Measurements from ENCODE around the gene CCDC158. TPM values are rescaled to one million over a fixed set of nuclear protein-coding genes. Genes with fewer than 3 reads are reported as not detected.

CCDC158 gene
- total and polyA plus RNA-seq, 2 of the 4 experiments (the other 2 are of a cell fraction): not detected

DNA sequence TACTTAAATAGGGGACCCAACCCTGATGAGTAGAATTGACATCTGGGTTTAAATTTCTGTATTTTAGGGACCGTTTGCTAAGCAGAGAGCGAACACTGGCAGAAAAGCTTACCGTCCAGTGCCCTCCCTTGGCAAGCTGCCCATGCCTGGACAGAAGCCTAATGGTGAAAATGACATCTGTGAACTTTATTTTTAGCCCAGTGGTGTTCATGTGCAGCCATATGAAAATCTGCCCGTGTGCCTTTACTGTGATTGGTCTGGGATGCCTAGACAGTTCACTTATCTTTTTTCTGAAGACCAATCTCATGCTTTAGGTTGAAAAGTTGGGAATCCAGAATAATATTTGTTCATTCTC, 113.3 kb downstream of the CCDC158 start:
- peaks cover 6% of the 10 kb centered on the region; the same call in 1 of the 2 replicates for H3K4me1 ChIP-seq (ENCODE audit: control insufficient read depth, insufficient read depth, low read length)
- no TSS peak for BruUV-seq (replicated peaks)
- TF ChIP-seq MAFK (IDR thresholded peaks at IDR 0.05; ENCODE audit: low read depth, low read length): no peak
- no peak for TF ChIP-seq NFE2L2 (IDR thresholded peaks at IDR 0.05; ENCODE audit: low read depth, low read length)
- TF ChIP-seq, protein P1, sequence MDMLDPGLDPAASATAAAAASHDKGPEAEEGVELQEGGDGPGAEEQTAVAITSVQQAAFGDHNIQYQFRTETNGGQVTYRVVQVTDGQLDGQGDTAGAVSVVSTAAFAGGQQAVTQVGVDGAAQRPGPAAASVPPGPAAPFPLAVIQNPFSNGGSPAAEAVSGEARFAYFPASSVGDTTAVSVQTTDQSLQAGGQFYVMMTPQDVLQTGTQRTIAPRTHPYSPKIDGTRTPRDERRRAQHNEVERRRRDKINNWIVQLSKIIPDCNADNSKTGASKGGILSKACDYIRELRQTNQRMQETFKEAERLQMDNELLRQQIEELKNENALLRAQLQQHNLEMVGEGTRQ (IDR thresholded peaks at IDR 0.05; ENCODE audit: low read depth, low read length): no peak
- TF ChIP-seq MAZ (IDR thresholded peaks at IDR 0.05; ENCODE audit: borderline replicate concordance, low read depth, low read length): no peak
- no peak for TF ChIP-seq RFX5 (IDR thresholded peaks at IDR 0.05; ENCODE audit: low read depth, low read length)
- TF ChIP-seq CHD1 (IDR thresholded peaks at IDR 0.05; ENCODE audit: low read depth, low read length): no peak
- TF ChIP-seq FOS (IDR thresholded peaks at IDR 0.05; ENCODE audit: low read depth, low read length): no peak
- no peak for TF ChIP-seq SMC3 (IDR thresholded peaks at IDR 0.05; ENCODE audit: low read depth, low read length)
- no peak for TF ChIP-seq POLR2A (IDR thresholded peaks at IDR 0.05; ENCODE audit: low read depth, low read length)
- TF ChIP-seq BHLHE40 (IDR thresholded peaks at IDR 0.05; ENCODE audit: low read depth, low read length): no peak
- H3K36me3 ChIP-seq (ENCODE audit: control insufficient read depth, insufficient read depth, low read length): peaks cover 8% of the 10 kb centered on the region
- H2BK5ac ChIP-seq (ENCODE audit: low read depth, low read length, poor library complexity, severe bottlenecking): no peak overlapping the region
- H3K4me3 ChIP-seq (ENCODE audit: insufficient read depth, low read depth, low read length): peak overlapping the region; percentile 82
- H2BK20ac ChIP-seq (ENCODE audit: low read depth, low read length): no peak overlapping the region
- DNase-seq (no peak), ATAC-seq (ENCODE audit: low read depth) (no peak)
- CTCF ChIA-PET: interaction anchor here (0.7 to 2.0 kb wide), 4 partner anchors 25 to 880 kb away, joined by 3 to 5 read pairs (median 4); no protein-coding TSS in a partner anchor
- peak overlapping the region; percentile 94 for H2AFZ ChIP-seq (replicated peaks; ENCODE audit: low read length, poor library complexity)
- H3K56ac ChIP-seq (ENCODE audit: extremely low read depth, insufficient read depth, low read length): no peak overlapping the region
- peak overlapping the region; percentile 87 for H3K4me2 ChIP-seq (ENCODE audit: low read depth, low read length)
- H3K79me1 ChIP-seq (ENCODE audit: low read depth in 1 of 2, low read length in 2 of 2): peaks cover 28 to 40% of the 10 kb centered on the region in 2 experiments; a peak in 3 of 4 replicates
- H3K23ac ChIP-seq (ENCODE audit: low read depth, low read length): peak overlapping the region; percentile 76; the same call in 1 of the 2 replicates
- no peak overlapping the region for H2BK120ac ChIP-seq (ENCODE audit: low read depth, low read length)
- POLR2A ChIA-PET (ENCODE audit: unreplicated experiment): no interaction called here
- no peak overlapping the region for H4K8ac ChIP-seq (ENCODE audit: low read depth in 2 of 2, low read length in 2 of 2)
- no peak overlapping the region for H4K91ac ChIP-seq (ENCODE audit: insufficient read depth, low read depth, low read length)
- WGBS, 2 experiments (ENCODE audit: extremely low coverage in 2 of 2, insufficient read length in 1 of 2): 43% methylated on average over 3 of the region's 4 CpGs; no CpG with 5 or more reads in 1 of the 2 experiments
- 0 out of 2 replicates have a peak overlapping the region, but pooled peaks have one; percentile 11 for H3K14ac ChIP-seq (replicated peaks; ENCODE audit: low read depth, low read length)
- H4K5ac ChIP-seq (ENCODE audit: low read depth, low read length): no peak overlapping the region
- H3K4ac ChIP-seq (ENCODE audit: low read depth, low read length): no peak overlapping the region
- peak overlapping the region; percentile 82; the same call in 1 of the 2 replicates for H3K9ac ChIP-seq (ENCODE audit: low read depth, low read length)
- no peak overlapping the region for H2BK15ac ChIP-seq (ENCODE audit: low read depth, low read length)
- dilution Hi-C loops (cut with HindIII; ENCODE audit: low sequenced_read_pairs, unreplicated experiment): no loop called here
- in situ Hi-C loops (cut with MboI; ENCODE audit: low sequenced_read_pairs): no loop called here
- H4K20me1 ChIP-seq (ENCODE audit: insufficient read depth, low read length): no peaks in the 10 kb centered on the region; the same call in 1 of the 2 replicates
- H2AK5ac ChIP-seq (ENCODE audit: low read depth, low read length): no peak overlapping the region
- H3K9me3 ChIP-seq (ENCODE audit: control insufficient read depth, insufficient read depth, low read length): no peaks in the 10 kb centered on the region
- no peaks in the 10 kb centered on the region for H3K27me3 ChIP-seq (ENCODE audit: control insufficient read depth, insufficient read depth, low read length)
- H3K18ac ChIP-seq (ENCODE audit: low read depth, low read length): no peak overlapping the region
- intact Hi-C loops (cut with micrococcal nuclease): loop anchor here (2.0 kb wide), 3 partner anchors 71 to 129 kb away; partner anchors contain the start of gene SCARB2
- H3K27ac ChIP-seq (ENCODE audit: insufficient read depth, low read length): no peak overlapping the region
- peak overlapping the region; percentile 79 for H2AK9ac ChIP-seq (replicated peaks; ENCODE audit: low read depth, low read length, poor library complexity)
- peaks cover 20% of the 10 kb centered on the region for H3K9me1 ChIP-seq (ENCODE audit: insufficient read depth, low read length)
